Loucy (cell line): Measurements from ENCODE around the gene BICD1.

Experiments used
- CTCF ChIP-seq: fragments of 200-600 bp; sonication (generic); conservative IDR thresholded peaks from 2 replicates; pipeline ENCODE4 v1.5.1; 2014; ENCODE audit warnings: mild to moderate bottlenecking, antibody characterized with exemption, low read length
- EZH2phosphoT487 ChIP-seq: fragments of 200-600 bp; IDR thresholded peaks from 2 replicates; pipeline ENCODE4 v1.6.1; 2018; ENCODE audit warnings: antibody characterized with exemption, mild to moderate bottlenecking, moderate library complexity, borderline replicate concordance

GRCh38 chr12:32161058-32161457 lies 54.4 kb downstream of the BICD1 start:
- TF ChIP-seq CTCF (no peak), EZH2phosphoT487 (no peak)
